Measurements from ENCODE around the gene KANSL1L.

KANSL1L gene

DNA sequence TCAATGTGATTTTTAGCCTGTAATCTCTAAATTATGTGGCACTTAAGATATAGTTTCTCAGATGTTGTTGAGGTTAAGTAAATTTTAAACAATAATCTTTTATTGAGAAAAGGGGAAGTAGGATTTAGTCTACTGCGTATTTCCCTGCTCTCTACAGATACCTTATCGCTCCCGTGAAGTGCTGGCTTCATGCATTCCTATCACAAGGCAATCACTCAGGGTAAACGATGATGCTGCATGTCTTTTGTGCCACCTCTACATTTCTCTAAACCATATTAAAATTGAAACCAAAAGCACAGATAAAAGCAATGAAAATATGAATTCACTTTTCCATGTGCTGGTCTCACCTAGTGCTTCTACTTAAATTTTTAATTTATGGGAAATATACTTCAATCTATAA is 183.2 kb downstream of the KANSL1L start:
- Histone ChIP-seq H3K9ac (ENCODE audit: low read depth, low read length) (no peak overlapping the region), H3K27me3 (ENCODE audit: insufficient read depth, low read length) (no peaks in the 10 kb centered on the region), H3K36me3 (ENCODE audit: insufficient read depth, low read depth, low read length) (no peaks in the 10 kb centered on the region), H3K4me3 (ENCODE audit: low read length) (no peak overlapping the region), H3K4me1 (ENCODE audit: insufficient read depth, low read length) (no peaks in the 10 kb centered on the region), H3K9me3 (ENCODE audit: insufficient read depth, low read depth, low read length) (no peaks in the 10 kb centered on the region), H3K27ac (ENCODE audit: low read length) (no peak overlapping the region)

DNA sequence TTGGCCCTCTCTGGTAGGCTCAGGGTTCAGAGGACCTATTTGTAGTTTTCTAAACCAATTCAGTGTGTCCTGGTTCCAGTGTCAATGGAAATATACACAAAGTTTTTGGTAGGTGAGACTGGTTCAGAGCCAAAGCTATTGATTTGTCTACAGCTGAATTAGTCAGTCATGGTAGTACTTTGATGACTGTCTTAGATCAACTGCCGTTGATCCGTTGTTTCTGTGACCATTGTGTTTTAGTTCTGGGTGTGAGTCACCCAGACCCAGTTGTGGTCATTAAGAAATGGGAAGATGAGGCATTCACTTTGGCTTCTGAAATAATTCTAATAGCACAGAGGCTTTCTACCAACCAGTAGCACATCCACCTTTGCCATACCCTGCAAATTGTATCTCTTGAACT is 184.8 kb downstream of the KANSL1L start:
- no peak overlapping the region for H3K4me3 ChIP-seq (ENCODE audit: low read length)
- H3K36me3 ChIP-seq (ENCODE audit: insufficient read depth, low read depth, low read length), result no peaks in the 10 kb centered on the region
- H3K27me3 ChIP-seq (ENCODE audit: insufficient read depth, low read length), result no peaks in the 10 kb centered on the region
- H3K27ac ChIP-seq (ENCODE audit: low read length), result no peak overlapping the region
- H3K9me3 ChIP-seq (ENCODE audit: insufficient read depth, low read depth, low read length), result no peaks in the 10 kb centered on the region
- no peaks in the 10 kb centered on the region for H3K4me1 ChIP-seq (ENCODE audit: insufficient read depth, low read length)
- H3K9ac ChIP-seq (ENCODE audit: low read depth, low read length), result no peak overlapping the region

DNA sequence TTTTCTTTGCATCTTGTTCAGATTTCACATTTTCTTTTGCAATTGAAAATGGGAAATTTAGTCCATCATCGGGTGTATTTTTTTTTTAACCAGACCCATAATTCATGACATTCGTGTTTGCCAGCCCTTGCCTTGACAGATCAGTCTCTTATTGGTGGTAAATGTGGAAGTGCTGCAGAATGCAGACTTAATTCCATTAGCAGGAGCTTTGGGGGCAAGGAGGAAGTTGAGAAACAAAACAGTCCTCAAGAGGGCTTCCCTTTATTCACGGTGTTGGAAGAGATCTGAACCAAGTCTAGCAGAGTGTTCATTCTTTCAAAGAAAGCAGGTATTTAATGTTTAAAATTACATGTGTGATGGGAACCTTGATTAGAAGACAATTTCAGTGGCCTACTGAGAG is 185.3 kb downstream of the KANSL1L start:
- H3K27ac ChIP-seq (ENCODE audit: low read length), result no peak overlapping the region
- no peaks in the 10 kb centered on the region for H3K4me1 ChIP-seq (ENCODE audit: insufficient read depth, low read length)
- no peak overlapping the region for H3K4me3 ChIP-seq (ENCODE audit: low read length)
- no peaks in the 10 kb centered on the region for H3K36me3 ChIP-seq (ENCODE audit: insufficient read depth, low read depth, low read length)
- H3K9me3 ChIP-seq (ENCODE audit: insufficient read depth, low read depth, low read length), result no peaks in the 10 kb centered on the region
- H3K27me3 ChIP-seq (ENCODE audit: insufficient read depth, low read length), result no peaks in the 10 kb centered on the region
- no peak overlapping the region for H3K9ac ChIP-seq (ENCODE audit: low read depth, low read length)

DNA sequence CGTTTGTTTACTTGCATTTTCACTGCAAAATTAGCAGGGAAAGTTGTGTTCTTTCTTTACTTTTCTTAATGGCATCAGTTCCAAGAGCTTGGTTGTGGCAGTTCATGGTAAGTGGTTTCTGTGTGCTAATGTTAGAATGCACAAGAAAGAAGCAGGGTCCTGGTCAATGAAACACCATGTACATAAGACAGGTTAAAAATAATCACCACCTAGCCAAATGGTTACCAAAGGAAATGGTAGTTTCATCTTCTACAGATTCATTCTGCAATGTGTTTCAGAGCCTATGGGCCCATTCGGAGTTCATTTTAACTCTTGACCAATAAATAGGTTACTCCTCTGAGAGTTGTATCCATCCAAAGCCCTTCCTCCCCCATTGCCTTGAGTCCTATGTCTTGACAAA is 186.9 kb downstream of the KANSL1L start:
- no peak overlapping the region for H3K27ac ChIP-seq (ENCODE audit: low read length)

DNA sequence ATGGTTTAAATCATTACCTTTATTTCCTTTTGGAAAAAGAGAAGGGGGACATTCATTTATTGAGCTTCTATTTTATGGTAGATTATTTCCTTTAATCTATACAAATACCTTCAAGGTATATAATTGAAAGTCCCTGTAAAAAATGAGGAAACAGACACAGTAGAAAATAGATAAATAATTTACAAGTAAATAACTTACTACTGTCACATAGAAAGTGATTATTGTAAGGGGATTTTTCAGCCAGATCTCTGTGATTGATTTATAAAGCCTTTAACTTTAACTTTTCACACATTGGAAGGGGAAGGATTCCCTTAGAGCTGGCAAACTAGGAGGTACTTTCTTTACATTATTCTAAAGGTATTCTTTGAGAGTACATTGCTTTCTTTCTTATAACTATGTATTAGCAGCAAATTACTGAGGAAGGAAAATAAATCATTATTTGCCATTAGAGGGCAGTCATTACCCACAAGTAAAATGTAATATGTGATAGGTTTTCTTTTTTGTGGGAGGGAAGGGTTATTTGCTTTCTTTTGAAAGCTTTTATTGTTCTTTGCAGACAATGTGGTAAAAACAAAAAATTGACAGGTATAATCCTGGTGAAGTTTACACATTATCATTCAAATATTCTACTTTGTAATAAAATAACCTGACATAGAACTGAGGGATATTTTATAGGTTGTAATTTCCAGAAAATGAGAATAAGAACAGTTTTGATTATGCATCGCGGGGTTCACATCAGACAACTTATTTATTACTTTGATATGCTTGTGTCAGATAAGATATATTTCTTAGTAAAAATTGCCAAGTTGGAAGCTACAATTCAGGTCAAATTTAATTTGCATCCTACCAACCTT is 193.6 kb downstream of the KANSL1L start:
- H3K27me3 ChIP-seq (ENCODE audit: insufficient read depth, low read length), result no peaks in the 10 kb centered on the region
- no peak overlapping the region for H3K9ac ChIP-seq (ENCODE audit: low read depth, low read length)
- no peaks in the 10 kb centered on the region for H3K9me3 ChIP-seq (ENCODE audit: insufficient read depth, low read depth, low read length)
- no peaks in the 10 kb centered on the region for H3K36me3 ChIP-seq (ENCODE audit: insufficient read depth, low read depth, low read length)
- H3K4me3 ChIP-seq (ENCODE audit: low read length), result no peak overlapping the region
- no peaks in the 10 kb centered on the region for H3K4me1 ChIP-seq (ENCODE audit: insufficient read depth, low read length)
- no peak overlapping the region for H3K27ac ChIP-seq (ENCODE audit: low read length)

More for the DNA sequence above, 186.9 kb downstream of the KANSL1L start:
- H3K36me3 ChIP-seq (ENCODE audit: insufficient read depth, low read depth, low read length), result no peaks in the 10 kb centered on the region
- H3K4me3 ChIP-seq (ENCODE audit: low read length), result no peak overlapping the region
- H3K4me1 ChIP-seq (ENCODE audit: insufficient read depth, low read length), result no peaks in the 10 kb centered on the region
- H3K9ac ChIP-seq (ENCODE audit: low read depth, low read length), result no peak overlapping the region
- no peaks in the 10 kb centered on the region for H3K27me3 ChIP-seq (ENCODE audit: insufficient read depth, low read length)
- H3K9me3 ChIP-seq (ENCODE audit: insufficient read depth, low read depth, low read length), result no peaks in the 10 kb centered on the region

DNA sequence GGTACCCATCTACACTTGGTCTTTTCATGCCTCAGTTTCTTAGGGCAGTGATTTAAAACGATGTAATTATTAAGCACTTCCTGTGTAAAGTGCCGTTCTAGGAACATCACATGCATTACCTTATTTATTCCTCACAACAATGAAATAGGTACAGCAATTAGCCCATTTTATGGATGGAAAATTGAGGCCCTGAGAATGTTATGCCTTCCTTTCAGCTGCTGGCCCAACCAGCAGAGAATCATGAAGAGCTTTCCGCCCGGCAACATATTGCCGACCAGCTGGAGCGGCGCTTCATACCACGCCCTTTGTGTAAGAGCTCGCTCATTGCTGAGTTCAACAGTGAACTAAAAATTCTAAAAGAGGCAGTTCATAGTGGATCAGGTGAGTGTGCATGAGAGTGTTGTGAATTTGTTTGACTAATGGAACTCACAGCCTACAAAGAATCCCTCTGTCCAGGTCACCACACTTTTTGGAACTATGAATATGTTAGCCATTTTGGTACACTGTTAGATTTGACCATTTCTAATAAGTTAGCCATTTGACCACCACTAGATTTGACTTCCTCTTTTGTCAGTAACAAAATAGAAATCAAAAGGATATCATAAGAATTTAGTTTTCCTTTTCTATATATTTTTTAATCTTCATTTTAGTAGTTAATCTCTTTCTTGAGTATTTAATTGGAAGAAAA is 194.4 kb downstream of the KANSL1L start:
- H3K27ac ChIP-seq (ENCODE audit: low read length), result no peak overlapping the region
- no peak overlapping the region for H3K9ac ChIP-seq (ENCODE audit: low read depth, low read length)
- H3K9me3 ChIP-seq (ENCODE audit: insufficient read depth, low read depth, low read length), result no peaks in the 10 kb centered on the region
- no peaks in the 10 kb centered on the region for H3K27me3 ChIP-seq (ENCODE audit: insufficient read depth, low read length)
- no peaks in the 10 kb centered on the region for H3K4me1 ChIP-seq (ENCODE audit: insufficient read depth, low read length)
- H3K4me3 ChIP-seq (ENCODE audit: low read length), result no peak overlapping the region
- H3K36me3 ChIP-seq (ENCODE audit: insufficient read depth, low read depth, low read length), result no peaks in the 10 kb centered on the region

DNA sequence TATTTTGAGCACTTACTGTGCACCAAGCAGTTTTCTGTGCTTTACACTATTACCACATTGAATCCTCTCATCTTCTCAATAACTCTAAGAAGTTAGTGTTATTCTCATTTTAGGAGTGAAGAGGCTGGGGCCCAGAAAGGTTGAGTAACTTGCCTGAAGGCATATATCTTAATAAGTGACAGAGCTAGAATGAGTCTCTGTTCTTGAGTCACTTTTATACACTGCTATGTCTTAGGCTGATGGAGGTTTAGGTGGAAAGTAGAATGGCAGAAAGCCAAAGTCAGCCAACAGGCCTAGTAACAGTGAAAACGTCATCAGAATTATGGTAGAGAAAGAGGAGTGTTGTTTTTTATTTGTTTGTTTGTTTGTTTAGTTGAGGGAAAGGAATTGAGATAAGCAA is 196.6 kb downstream of the KANSL1L start:
- H3K27me3 ChIP-seq (ENCODE audit: insufficient read depth, low read length), result no peaks in the 10 kb centered on the region
- H3K9me3 ChIP-seq (ENCODE audit: insufficient read depth, low read depth, low read length), result no peaks in the 10 kb centered on the region
- no peak overlapping the region for H3K27ac ChIP-seq (ENCODE audit: low read length)
- H3K9ac ChIP-seq (ENCODE audit: low read depth, low read length), result no peak overlapping the region
- no peaks in the 10 kb centered on the region for H3K4me1 ChIP-seq (ENCODE audit: insufficient read depth, low read length)
- H3K36me3 ChIP-seq (ENCODE audit: insufficient read depth, low read depth, low read length), result no peaks in the 10 kb centered on the region
- no peak overlapping the region for H3K4me3 ChIP-seq (ENCODE audit: low read length)

DNA sequence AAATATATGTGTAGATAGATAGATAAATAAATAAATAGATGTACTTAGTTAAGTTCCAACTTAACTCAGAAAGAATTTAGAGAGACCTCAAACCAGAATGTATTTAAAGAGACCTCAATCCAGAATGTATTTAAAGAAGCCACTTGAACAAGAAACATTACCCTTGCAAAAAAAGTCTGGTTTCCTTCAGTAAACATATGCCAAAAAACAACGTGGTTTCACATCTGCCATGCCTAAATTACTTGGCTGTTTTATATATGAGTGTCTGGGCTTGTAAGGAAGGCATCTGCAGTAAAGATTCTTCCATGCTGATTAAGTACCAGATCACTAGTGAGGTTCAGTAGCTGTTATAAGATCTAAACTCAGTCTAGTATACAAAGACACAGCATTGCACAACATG is 197.9 kb downstream of the KANSL1L start:
- Histone ChIP-seq H3K4me3 (ENCODE audit: low read length) (no peak overlapping the region), H3K4me1 (ENCODE audit: insufficient read depth, low read length) (no peaks in the 10 kb centered on the region), H3K9ac (ENCODE audit: low read depth, low read length) (no peak overlapping the region), H3K27ac (ENCODE audit: low read length) (no peak overlapping the region), H3K9me3 (ENCODE audit: insufficient read depth, low read depth, low read length) (no peaks in the 10 kb centered on the region), H3K36me3 (ENCODE audit: insufficient read depth, low read depth, low read length) (no peaks in the 10 kb centered on the region), H3K27me3 (ENCODE audit: insufficient read depth, low read length) (no peaks in the 10 kb centered on the region)
